Calu3 (cell line): ENCODE results near the gene SEC24B. TPM values are rescaled to one million over a fixed set of nuclear protein-coding genes. Genes with fewer than 3 reads are reported as not detected.
"Not testable (repeated sequence)": the region's sequence is repeated elsewhere in the genome, so short reads cannot be mapped to it uniquely, and the experiment has no call there.

Source experiments
- BruUV-seq: library from RNA; stranded (reverse); fragments of 400-500 nt; replicated peaks from 2 replicates; lab custom pipeline; 2021; lab: Mats Ljungman, UMichigan
- CTCF ChIA-PET: fragments of 300-600 bp; sonication (Branson Sonifier 250); formaldehyde crosslinking; loops from one replicate; lab custom pipeline; 2022; ENCODE audit warnings: antibody characterized with exemption; lab: Charles Lee
- DNase-seq: peaks from one replicate; pipeline ENCODE4 v3.0.0; 2022
- H3K27ac Mint-ChIP-seq: one replicate; pipeline ENCODE4 v1.8.0; 2022; ENCODE audit warnings: mixed read lengths; ENCODE audit not compliant: unreplicated experiment
- H3K27me3 Mint-ChIP-seq: one replicate; pipeline ENCODE4 v1.8.0; 2022; ENCODE audit warnings: mixed read lengths; ENCODE audit not compliant: unreplicated experiment
- H3K36me3 Mint-ChIP-seq: one replicate; pipeline ENCODE4 v1.8.0; 2022; ENCODE audit warnings: mild to moderate bottlenecking, moderate library complexity, mixed read lengths; ENCODE audit not compliant: insufficient read depth, unreplicated experiment
- H3K4me1 Mint-ChIP-seq: one replicate; pipeline ENCODE4 v1.8.0; 2022; ENCODE audit warnings: mild to moderate bottlenecking, low read depth, mixed read lengths; ENCODE audit not compliant: unreplicated experiment
- H3K4me3 Mint-ChIP-seq: one replicate; pipeline ENCODE4 v1.8.0; 2022; ENCODE audit warnings: mild to moderate bottlenecking, low read depth, moderate library complexity, mixed read lengths; ENCODE audit not compliant: unreplicated experiment
- H3K9me3 Mint-ChIP-seq: one replicate; pipeline ENCODE4 v1.8.0; 2022; ENCODE audit warnings: low read depth, mixed read lengths; ENCODE audit not compliant: unreplicated experiment
- CTCF ChIP-seq: fragments of 200-600 bp; IDR thresholded peaks from one replicate; pipeline ENCODE4 v1.8.0; 2022; ENCODE audit warnings: antibody characterized with exemption; ENCODE audit not compliant: unreplicated experiment
- intact Hi-C: fragments of 100-400 bp; cut with micrococcal nuclease; formaldehyde crosslinking; loops from one replicate; pipeline ENCODE4 v1.10.0; 2022; ENCODE audit not compliant: unreplicated experiment
- total RNA-seq: library from RNA; stranded (reverse); gene quantifications from 2 replicates; pipeline ENCODE4 v1.2.3, GENCODE V29; 2022

SEC24B gene
- total RNA-seq, 1 experiment from 2014 or later = 21.5 TPM

GRCh38 chr4:109447278-109447677 lies 13.7 kb downstream of the SEC24B start:
- H3K4me3 Mint-ChIP-seq = no peak overlapping the region
- DNase-seq = no peak
- peaks cover 5% of the 10 kb centered on the region for H3K36me3 Mint-ChIP-seq
- CTCF ChIA-PET = no interaction called here
- peaks cover 24% of the 10 kb centered on the region for H3K4me1 Mint-ChIP-seq
- no peaks in the 10 kb centered on the region for H3K9me3 Mint-ChIP-seq
- no peaks in the 10 kb centered on the region for H3K27me3 Mint-ChIP-seq
- TF ChIP-seq CTCF = no peak
- intact Hi-C loops = no loop called here
- H3K27ac Mint-ChIP-seq = no peak overlapping the region
- BruUV-seq = no TSS peak

- no peaks in the 10 kb centered on the region for H3K9me3 Mint-ChIP-seq
- CTCF ChIA-PET = no interaction called here
- H3K27me3 Mint-ChIP-seq = no peaks in the 10 kb centered on the region
- no peak overlapping the region for H3K27ac Mint-ChIP-seq
- BruUV-seq = no TSS peak
- no peak for DNase-seq
- H3K36me3 Mint-ChIP-seq = peaks cover 5% of the 10 kb centered on the region
- intact Hi-C loops = no loop called here
- TF ChIP-seq CTCF = no peak
- peaks cover 8% of the 10 kb centered on the region for H3K4me1 Mint-ChIP-seq
- H3K4me3 Mint-ChIP-seq = no peak overlapping the region
Observed at GRCh38 chr4:109451544-109452273, 18.1 kb downstream of the SEC24B start.

- CTCF ChIA-PET, H3K27ac Mint-ChIP-seq, H3K4me1 Mint-ChIP-seq, intact Hi-C loops, BruUV-seq, H3K27me3 Mint-ChIP-seq, H3K36me3 Mint-ChIP-seq, H3K4me3 Mint-ChIP-seq, H3K9me3 Mint-ChIP-seq: not testable (repeated sequence)
- DNase-seq = peak; percentile 44
Observed at GRCh38 chr4:109453110-109453509, 19.5 kb downstream of the SEC24B start.

- intact Hi-C loops = no loop called here
Observed at GRCh38 chr4:109462297-109462696, 28.7 kb downstream of the SEC24B start.

More at GRCh38 chr4:109462297-109462696, 28.7 kb downstream of the SEC24B start:
- Mint-ChIP-seq H3K27me3 (no peaks in the 10 kb centered on the region), H3K27ac (no peak overlapping the region), H3K4me3 (no peak overlapping the region), H3K4me1 (no peaks in the 10 kb centered on the region), H3K36me3 (peaks cover 6% of the 10 kb centered on the region), H3K9me3 (no peaks in the 10 kb centered on the region)
- CTCF ChIA-PET = no interaction called here
- BruUV-seq = no TSS peak
- no peak for DNase-seq
- no peak for TF ChIP-seq CTCF
